Muscle of leg (tissue), 16 donors: ENCODE data around the gene SMIM10. TPM values are rescaled to one million over a fixed set of nuclear protein-coding genes. Genes with fewer than 3 reads are reported as not detected.
"Not testable (repeated sequence)": the region's sequence is repeated elsewhere in the genome, so short reads cannot be mapped to it uniquely, and the experiment has no call there.

Source experiments
- DNase-seq: peaks from one replicate; pipeline ENCODE4 v3.0.0; 2013
- H3K27ac ChIP-seq: one replicate; pipeline ENCODE4 v1.5.1; 2013; ENCODE audit warnings: mild to moderate bottlenecking, low read length, control low read depth
- H3K27me3 ChIP-seq: one replicate; pipeline ENCODE4 v1.6.1; 2013; ENCODE audit warnings: low read length; ENCODE audit not compliant: control insufficient read depth, insufficient read depth
- H3K36me3 ChIP-seq: one replicate; pipeline ENCODE4 v1.6.1; 2013; ENCODE audit warnings: low read length; ENCODE audit not compliant: control insufficient read depth, insufficient read depth
- H3K4me1 ChIP-seq: one replicate; pipeline ENCODE4 v1.6.1; 2013; ENCODE audit warnings: low read length; ENCODE audit not compliant: control insufficient read depth, insufficient read depth
- H3K4me3 ChIP-seq: one replicate; pipeline ENCODE4 v1.5.1; 2013; ENCODE audit warnings: low read length, control low read depth
- H3K9me3 ChIP-seq: replicated peaks from 2 replicates; pipeline ENCODE4 v1.6.1; 2013; ENCODE audit warnings: low read depth, low read length; ENCODE audit not compliant: control insufficient read depth
- WGBS: methylation state at CpG from one replicate; pipeline ENCODE4 v1.1.5; 2013; ENCODE audit warnings: missing lambda C conversion rate; ENCODE audit not compliant: insufficient coverage; 5-methylcytosine and 5-hydroxymethylcytosine counted together
- long read RNA-seq, 11 donors: transcript quantifications; one replicate each; lab custom pipeline, GENCODE V29; 2026
- polyA plus RNA-seq, 8 donors: library from polyadenylated mRNA; unstranded; fragments of 120-200 nt; gene quantifications; one replicate each; pipeline versions ENCODE4 v1.2.1 to v1.2.3, GENCODE V29; 2013; ENCODE audit warnings: inconsistent platforms in 1 of 8, low replicate concordance in 1 of 8; ENCODE audit not compliant: insufficient read length in 8 of 8, insufficient read depth in 1 of 8
- total RNA-seq: library from RNA; stranded (reverse); fragments of 120-200 nt; gene quantifications from one replicate; pipeline ENCODE4 v1.2.4, GENCODE V29; 2013

The SMIM10 gene
- total RNA-seq = 9.3 TPM
- polyA plus RNA-seq = 10 to 100 TPM; 10.8 to 16.4 (median 13.7) TPM
- long read RNA-seq, donor 1, transcript SMIM10-201 (1 exons, 1,536 nt) = major isoform, 6 of 6 reads
- long read RNA-seq, donor 1, partial matches to known transcripts = 0 of 6 reads
- long read RNA-seq, donor 1, other reads (novel, unspliced or antisense) = 0 of 6 reads
- long read RNA-seq, donor 2, partial matches to known transcripts = 0 of 1 reads
- long read RNA-seq, donor 2, other reads (novel, unspliced or antisense) = 0 of 1 reads
- long read RNA-seq, donor 3, transcript SMIM10-201 (1 exons, 1,536 nt) = major isoform, 17 of 17 reads
- long read RNA-seq, donor 3, partial matches to known transcripts = 0 of 17 reads
- long read RNA-seq, donor 3, other reads (novel, unspliced or antisense) = 0 of 17 reads
- long read RNA-seq, donor 4, transcript SMIM10-201 (1 exons, 1,536 nt) = major isoform, 11 of 11 reads
- long read RNA-seq, donor 4, partial matches to known transcripts = 0 of 11 reads
- long read RNA-seq, donor 4, other reads (novel, unspliced or antisense) = 0 of 11 reads
- long read RNA-seq, donor 5, transcript SMIM10-201 (1 exons, 1,536 nt) = major isoform, 14 of 14 reads
- long read RNA-seq, donor 5, partial matches to known transcripts = 0 of 14 reads
- long read RNA-seq, donor 5, other reads (novel, unspliced or antisense) = 0 of 14 reads
- long read RNA-seq, donor 6, transcript SMIM10-201 (1 exons, 1,536 nt) = major isoform, 33 of 33 reads
- long read RNA-seq, donor 6, partial matches to known transcripts = 0 of 33 reads
- long read RNA-seq, donor 6, other reads (novel, unspliced or antisense) = 0 of 33 reads
- long read RNA-seq, donor 7, transcript SMIM10-201 (1 exons, 1,536 nt) = major isoform, 23 of 23 reads
- long read RNA-seq, donor 7, partial matches to known transcripts = 0 of 23 reads
- long read RNA-seq, donor 7, other reads (novel, unspliced or antisense) = 0 of 23 reads
- long read RNA-seq, donor 8, transcript SMIM10-201 (1 exons, 1,536 nt) = major isoform, 16 of 16 reads
- long read RNA-seq, donor 8, partial matches to known transcripts = 0 of 16 reads
- long read RNA-seq, donor 8, other reads (novel, unspliced or antisense) = 0 of 16 reads
- long read RNA-seq, donor 9, transcript SMIM10-201 (1 exons, 1,536 nt) = major isoform, 17 of 17 reads
- long read RNA-seq, donor 9, partial matches to known transcripts = 0 of 17 reads
- long read RNA-seq, donor 9, other reads (novel, unspliced or antisense) = 0 of 17 reads
- long read RNA-seq, donor 10, transcript SMIM10-201 (1 exons, 1,536 nt) = major isoform, 22 of 22 reads
- long read RNA-seq, donor 10, partial matches to known transcripts = 0 of 22 reads
- long read RNA-seq, donor 10, other reads (novel, unspliced or antisense) = 0 of 22 reads
- long read RNA-seq, donor 11, transcript SMIM10-201 (1 exons, 1,536 nt) = major isoform, 13 of 13 reads
- long read RNA-seq, donor 11, partial matches to known transcripts = 0 of 13 reads
- long read RNA-seq, donor 11, other reads (novel, unspliced or antisense) = 0 of 13 reads

DNA sequence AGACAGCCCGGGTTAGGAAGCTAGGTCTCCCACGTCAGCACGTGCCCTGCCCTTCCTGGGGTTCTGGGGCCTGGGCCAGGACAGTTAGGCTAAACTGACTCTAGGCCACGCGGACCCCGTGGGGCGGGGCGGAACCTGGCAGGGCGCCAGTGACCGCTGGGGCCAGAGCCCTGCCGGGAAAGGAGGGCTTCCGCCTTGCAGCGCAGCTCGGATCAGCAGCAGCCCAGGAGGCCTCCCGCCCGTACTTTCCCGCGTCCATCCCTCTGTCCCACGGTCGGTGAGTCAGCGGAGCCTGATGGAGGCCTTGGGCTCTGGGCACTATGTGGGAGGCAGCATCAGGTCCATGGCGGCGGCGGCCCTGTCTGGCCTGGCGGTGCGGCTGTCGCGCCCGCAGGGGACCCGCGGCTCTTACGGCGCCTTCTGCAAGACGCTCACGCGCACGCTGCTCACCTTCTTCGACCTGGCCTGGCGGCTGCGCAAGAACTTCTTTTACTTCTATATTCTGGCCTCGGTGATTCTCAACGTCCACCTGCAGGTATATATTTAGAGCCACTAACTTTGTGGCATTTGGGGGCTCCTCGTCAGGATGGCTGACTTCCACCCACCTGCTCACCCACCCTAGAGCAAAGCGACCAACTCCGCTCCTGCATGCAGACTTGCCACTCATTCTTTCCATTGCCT, at the start of gene SMIM10:
SMIM10 (plus strand) TSS at position 191 of the 681 bp plus-strand sequence; CDS start at position 296, 105 bp downstream.
- DNase-seq = peak; percentile 80
- 34% methylated on average over 37 of the region's 45 CpGs for WGBS
- Histone ChIP-seq H3K4me1 (peaks cover 3% of the 10 kb centered on the region), H3K36me3 (no peaks in the 10 kb centered on the region), H3K27me3 (peaks cover 4% of the 10 kb centered on the region), H3K4me3 (peak within 1 kb of the TSS; percentile 47), H3K27ac (peak within 1 kb of the TSS; percentile 47), H3K9me3 (no peaks in the 10 kb centered on the region)

DNA sequence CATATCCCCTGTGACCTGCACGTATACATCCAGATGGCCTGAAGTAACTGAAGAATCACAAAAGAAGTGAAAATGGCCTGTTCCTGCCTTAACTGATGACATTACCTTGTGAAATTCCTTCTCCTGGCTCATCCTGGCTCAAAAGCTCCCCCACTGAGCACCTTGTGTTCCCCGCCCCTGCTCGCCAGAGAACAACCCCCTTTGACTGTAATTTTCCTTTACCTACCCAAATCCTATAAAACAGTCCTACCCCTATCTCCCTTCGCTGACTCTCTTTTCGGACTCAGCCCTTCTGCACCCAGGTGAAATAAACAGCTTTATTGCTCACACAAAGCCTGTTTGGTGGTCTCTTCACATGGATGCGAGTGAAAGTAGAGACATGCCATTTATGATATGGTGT, 44.4 kb upstream of the SMIM10 start:
- H3K4me3 ChIP-seq, H3K4me1 ChIP-seq, H3K36me3 ChIP-seq, H3K27ac ChIP-seq, H3K9me3 ChIP-seq, H3K27me3 ChIP-seq, DNase-seq: not testable (repeated sequence)
- 76% methylated on average over 3 of the region's 6 CpGs for WGBS

DNA sequence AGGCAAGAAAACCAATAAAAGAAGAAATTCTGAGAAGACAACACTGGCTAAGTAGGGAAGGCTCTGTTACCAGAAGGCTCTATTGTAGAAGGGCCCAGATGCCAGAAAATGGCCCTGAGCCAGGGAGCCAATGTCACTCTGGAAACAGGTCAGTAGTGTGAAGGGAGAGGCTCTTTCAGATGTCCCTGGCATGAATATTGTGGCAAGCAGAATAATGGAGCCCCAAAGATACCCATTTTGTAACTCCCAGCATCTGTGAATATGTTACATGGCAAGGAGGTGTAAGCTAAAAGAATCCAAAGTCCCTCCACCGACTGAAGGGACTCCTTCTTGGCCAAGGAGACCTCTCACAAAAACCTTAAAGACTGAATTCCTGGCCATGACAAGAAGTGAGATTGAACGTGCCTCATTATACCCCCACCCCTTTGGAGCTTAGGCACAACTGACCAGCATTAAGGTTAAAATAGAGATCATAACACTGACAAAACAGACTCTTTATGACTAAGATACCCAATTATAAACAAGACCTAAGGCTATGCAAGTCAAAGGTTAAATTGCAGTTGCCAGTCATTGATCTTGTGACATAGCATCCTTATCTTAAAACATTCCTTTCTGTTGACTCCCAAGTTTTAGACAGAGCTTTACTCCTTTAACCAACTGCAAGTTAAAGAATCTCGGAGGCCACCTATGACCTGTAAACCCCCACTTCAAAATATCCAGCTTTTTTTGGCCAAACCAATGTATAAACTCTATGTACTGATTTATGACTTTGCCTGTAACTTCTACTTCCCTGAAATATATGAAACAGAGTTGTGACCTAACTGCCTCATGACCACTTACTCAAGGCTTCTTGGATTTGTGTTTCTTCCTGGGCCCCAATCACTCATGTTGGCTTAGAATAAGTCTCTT, 42.2 kb upstream of the SMIM10 start:
- DNase-seq = no peak
- 55% methylated on average over 2 of the region's 3 CpGs for WGBS
- Histone ChIP-seq H3K9me3 (no peaks in the 10 kb centered on the region), H3K36me3 (no peaks in the 10 kb centered on the region), H3K27me3 (no peaks in the 10 kb centered on the region), H3K4me3 (no peak overlapping the region), H3K27ac (no peak overlapping the region), H3K4me1 (no peaks in the 10 kb centered on the region)

DNA sequence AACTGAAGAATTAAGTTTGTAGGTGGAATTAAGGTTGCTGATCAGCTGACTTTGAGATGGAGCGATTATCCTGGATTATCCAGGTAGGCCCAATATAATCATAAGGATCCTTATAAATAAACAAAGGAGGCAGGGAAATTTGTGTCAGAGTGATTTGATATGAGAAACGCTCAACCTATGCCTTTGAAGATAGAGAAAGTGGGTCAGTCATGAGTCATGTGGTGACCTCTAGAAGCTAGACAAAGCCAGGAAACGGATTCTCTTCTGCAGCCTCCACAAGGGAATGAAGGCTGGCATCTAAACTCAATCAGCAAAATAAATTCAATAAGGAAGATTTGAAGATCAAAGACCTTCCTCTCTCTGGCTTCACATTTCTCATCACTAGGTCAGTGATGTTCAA, 41.5 kb upstream of the SMIM10 start:
- WGBS = no CpG with 5 or more reads among the region's 3 CpGs
- no peaks in the 10 kb centered on the region for H3K4me1 ChIP-seq
- H3K4me3 ChIP-seq = no peak overlapping the region
- no peaks in the 10 kb centered on the region for H3K36me3 ChIP-seq
- no peak overlapping the region for H3K27ac ChIP-seq
- H3K27me3 ChIP-seq = no peaks in the 10 kb centered on the region
- no peaks in the 10 kb centered on the region for H3K9me3 ChIP-seq
- no peak for DNase-seq

DNA sequence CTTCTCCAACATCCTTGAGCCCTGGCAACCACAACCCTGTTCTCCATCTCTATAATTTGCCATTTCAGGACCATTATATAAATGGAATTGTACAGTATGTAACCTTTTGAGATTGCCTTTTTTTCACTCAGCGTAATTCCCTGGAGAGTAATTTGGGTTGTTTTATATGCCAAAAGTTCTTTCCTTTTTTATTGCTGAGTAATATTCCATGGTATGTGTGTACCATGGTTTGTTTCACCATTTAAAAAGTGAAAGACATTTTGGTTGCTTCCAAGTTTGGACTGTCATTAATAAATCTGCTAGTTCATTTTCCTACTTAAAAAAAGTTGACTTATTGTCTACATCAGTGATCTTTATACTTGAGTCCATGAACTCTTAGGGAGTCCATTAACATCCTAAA, 33.0 kb upstream of the SMIM10 start:
- Histone ChIP-seq H3K4me1 (no peaks in the 10 kb centered on the region), H3K36me3 (no peaks in the 10 kb centered on the region), H3K27me3 (peaks cover 2% of the 10 kb centered on the region), H3K27ac (no peak overlapping the region), H3K9me3 (no peaks in the 10 kb centered on the region), H3K4me3 (no peak overlapping the region)
- DNase-seq = no peak
- WGBS = no CpG with 5 or more reads among the region's 1 CpG

DNA sequence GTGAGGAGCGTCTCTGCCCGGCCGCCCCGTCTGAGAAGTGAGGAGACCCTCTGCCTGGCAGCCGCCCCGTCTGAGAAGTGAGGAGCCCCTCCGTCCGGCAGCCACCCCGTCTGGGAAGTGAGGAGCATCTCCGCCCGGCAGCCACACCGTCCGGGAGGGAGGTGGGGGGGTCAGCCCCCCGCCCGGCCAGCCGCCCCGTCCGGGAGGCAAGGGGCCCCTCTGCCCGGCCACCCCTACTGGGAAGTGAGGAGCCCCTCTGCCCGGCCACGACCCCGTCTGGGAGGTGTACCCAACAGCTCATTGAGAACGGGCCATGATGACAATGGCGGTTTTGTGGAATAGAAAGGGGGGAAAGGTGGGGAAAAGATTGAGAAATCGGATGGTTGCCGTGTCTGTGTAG, 30.4 kb upstream of the SMIM10 start:
- not testable (repeated sequence) for H3K4me1 ChIP-seq, H3K27ac ChIP-seq, DNase-seq, H3K4me3 ChIP-seq, H3K36me3 ChIP-seq, H3K27me3 ChIP-seq, H3K9me3 ChIP-seq
- WGBS = 96% methylated on average over 5 of the region's 26 CpGs

DNA sequence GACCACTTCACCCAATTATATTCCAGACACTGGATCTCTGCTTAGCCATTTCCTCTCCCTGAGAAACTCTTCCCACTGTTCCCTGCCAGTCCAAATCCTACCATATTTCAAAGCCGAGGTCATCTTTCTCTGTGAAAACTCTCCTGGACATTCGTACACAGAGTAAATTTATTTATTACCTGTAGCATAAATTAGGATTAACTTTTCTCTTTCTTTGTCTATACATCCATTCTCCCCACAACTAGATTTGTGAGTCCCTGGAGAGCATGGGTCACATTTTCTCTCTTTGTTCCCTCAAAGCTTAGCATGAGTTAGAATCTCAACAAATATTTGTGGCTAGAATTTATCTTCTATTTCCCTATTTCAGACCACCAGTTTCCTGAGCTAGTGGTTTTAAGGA, 27.8 kb upstream of the SMIM10 start:
- no peak for DNase-seq
- H3K27me3 ChIP-seq = peaks cover 4% of the 10 kb centered on the region
- H3K4me3 ChIP-seq = no peak overlapping the region
- no peaks in the 10 kb centered on the region for H3K9me3 ChIP-seq
- no CpG with 5 or more reads among the region's 2 CpGs for WGBS
- H3K4me1 ChIP-seq = peaks cover 3% of the 10 kb centered on the region
- H3K36me3 ChIP-seq = no peaks in the 10 kb centered on the region
- no peak overlapping the region for H3K27ac ChIP-seq

DNA sequence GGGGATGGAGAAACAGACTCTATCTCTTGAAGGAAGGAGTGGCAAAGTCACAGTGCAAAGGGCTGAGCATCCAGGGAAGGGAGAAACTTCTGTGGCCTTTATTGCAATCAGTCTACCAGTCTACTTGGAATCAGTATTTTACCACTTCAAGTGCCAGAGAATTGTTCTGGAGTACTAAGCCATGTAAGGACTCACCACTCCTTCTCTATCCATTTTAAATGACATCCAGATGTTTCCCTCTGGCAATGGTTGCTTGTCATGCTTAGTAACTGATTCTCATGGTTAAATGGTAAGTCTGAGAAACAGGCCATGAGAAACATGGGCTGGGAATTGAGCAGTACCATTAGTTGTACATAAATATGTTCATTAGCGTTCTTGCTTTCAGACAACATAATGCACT, 21.1 kb upstream of the SMIM10 start:
- H3K4me1 ChIP-seq = peaks cover 7% of the 10 kb centered on the region
- H3K9me3 ChIP-seq = no peaks in the 10 kb centered on the region
- H3K27ac ChIP-seq = no peak overlapping the region
- H3K27me3 ChIP-seq = peaks cover 5% of the 10 kb centered on the region
- DNase-seq = peak; percentile 89
- H3K36me3 ChIP-seq = no peaks in the 10 kb centered on the region
- no CpG with 5 or more reads among the region's 1 CpG for WGBS
- no peak overlapping the region for H3K4me3 ChIP-seq
